H1 (cell line): ENCODE data around the gene CCSAP. TPM values are rescaled to one million over a fixed set of nuclear protein-coding genes. Genes with fewer than 3 reads are reported as not detected.

Experiments
- CBX8 ChIP-seq: fragments of 300-800, 300-1000 bp; sonication (generic); IDR thresholded peaks from 2 replicates; pipeline ENCODE4 v1.7.1; 2016; ENCODE audit warnings: low read depth, low read length, borderline replicate concordance
- CTCF ChIP-seq, 3 experiments: IDR thresholded peaks; 1 replicate in 2 of 3; 2 replicates in 1 of 3; pipeline versions ENCODE4 v1.5.1 to v1.6.1; 2011; ENCODE audit warnings: low read length in 3 of 3, mild to moderate bottlenecking in 3 of 3, inconsistent platforms in 2 of 3, low read depth in 1 of 3, moderate library complexity in 1 of 3; ENCODE audit not compliant: insufficient read depth in 1 of 3; ENCODE audit errors: control extremely low read depth in 1 of 3
- FOSL1 ChIP-seq: IDR thresholded peaks from 2 replicates; pipeline ENCODE4 v1.6.1; 2011; ENCODE audit warnings: mild to moderate bottlenecking, low read depth, low read length, moderate library complexity; ENCODE audit not compliant: insufficient read depth
- KDM1A ChIP-seq: fragments of 200-600, 300-600 bp; sonication (generic); IDR thresholded peaks from 2 replicates; pipeline ENCODE4 v1.7.1; 2016; ENCODE audit warnings: mild to moderate bottlenecking, low read length, borderline replicate concordance
- POLR2A ChIP-seq, 2 experiments: IDR thresholded peaks; 1 replicate in 1 of 2; 2 replicates in 1 of 2; pipeline ENCODE4 v1.6.1; 2011; ENCODE audit warnings: low read depth in 2 of 2, low read length in 2 of 2, mild to moderate bottlenecking in 2 of 2; ENCODE audit errors: control extremely low read depth in 1 of 2
- SP1 ChIP-seq: IDR thresholded peaks from 2 replicates; pipeline ENCODE4 v1.6.1; 2011; ENCODE audit warnings: low read depth, low read length
- polyA plus RNA-seq, 7 experiments: library from polyadenylated mRNA; depleted of rRNA in 3 of 7; stranded (reverse) in 5 of 7; unstranded in 2 of 7; fragments of >200 nt in 5 of 7; fragments of 200-250 nt in 2 of 7; gene quantifications; 1 replicate in 5 of 7; 2 replicates in 1 of 7; 4 replicates in 1 of 7; pipeline versions ENCODE4 v1.2.1 to v1.2.3, GENCODE V29; 2011 to 2013; ENCODE audit warnings: missing spikeins in 2 of 7, mixed read lengths in 2 of 7
- total RNA-seq: library from RNA; stranded (reverse); fragmentation: NEBNext Ultra II Directional; extraction: Animal tissue kit (Norgen Biotek cat#: 25700); gene quantifications from 2 replicates; pipeline ENCODE4 v1.2.1, GENCODE V29; 2021

CCSAP gene
- total and polyA plus RNA-seq, 2 of the 8 experiments (the other 6 are each of a cell fraction or from before 2014, with no cell fraction given): 3.5 to 17.2 TPM

GRCh38 chr1:229300099-229300757 is 42.6 kb downstream of the CCSAP start (continued):
- TF ChIP-seq CTCF (IDR thresholded peaks at IDR 0.05; ENCODE audit: control extremely low read depth in 1 of 3, insufficient read depth in 1 of 3, low read depth in 1 of 3, low read length in 3 of 3): no peak
- no peak for TF ChIP-seq POLR2A (IDR thresholded peaks at IDR 0.05; ENCODE audit: control extremely low read depth in 1 of 2, low read depth in 2 of 2, low read length in 2 of 2)
- TF ChIP-seq CBX8: no peak
- TF ChIP-seq FOSL1: no peak
- no peak for TF ChIP-seq KDM1A
- TF ChIP-seq SP1: no peak
- TF ChIP-seq, all 59 proteins: peak for 0
